Choroid plexus epithelial cell (primary cell): Measurements from ENCODE around the gene PIEZO2.

Experiments
- DNase-seq: peaks from one replicate; pipeline ENCODE4 v3.0.0-alpha.2; 2010; ENCODE audit warnings: low read depth
- H3K4me3 ChIP-seq: 2 replicates; pipeline ENCODE4 v1.5.1; 2011; ENCODE audit warnings: low read depth, mild to moderate bottlenecking, control low read depth, low read length, moderate library complexity
- CTCF ChIP-seq: conservative IDR thresholded peaks from 2 replicates; pipeline ENCODE4 v1.5.1; 2011; ENCODE audit warnings: low read depth, mild to moderate bottlenecking, control low read depth, inconsistent platforms, low read length, moderate library complexity

Gene PIEZO2

GRCh38 chr18:10997885-10998284, 151.5 kb downstream of the PIEZO2 start:
- H3K4me3 ChIP-seq: no peak overlapping the region
- no peak for TF ChIP-seq CTCF
- no peak for DNase-seq

GRCh38 chr18:10995550-10995949, 153.8 kb downstream of the PIEZO2 start:
- DNase-seq: no peak
- no peak for TF ChIP-seq CTCF
- no peak overlapping the region for H3K4me3 ChIP-seq

- no peak for DNase-seq
- H3K4me3 ChIP-seq: no peak overlapping the region
- TF ChIP-seq CTCF: no peak
Observed at GRCh38 chr18:10989486-10989885, 159.9 kb downstream of the PIEZO2 start.

GRCh38 chr18:10985689-10986088, 163.7 kb downstream of the PIEZO2 start:
- no peak overlapping the region for H3K4me3 ChIP-seq
- no peak for DNase-seq
- no peak for TF ChIP-seq CTCF

- TF ChIP-seq CTCF: no peak
- no peak for DNase-seq
- no peak overlapping the region for H3K4me3 ChIP-seq
Observed at GRCh38 chr18:10979411-10979810, 170.0 kb downstream of the PIEZO2 start.

GRCh38 chr18:10977042-10977441, 172.3 kb downstream of the PIEZO2 start:
- H3K4me3 ChIP-seq: no peak overlapping the region
- no peak for DNase-seq
- no peak for TF ChIP-seq CTCF

GRCh38 chr18:10973567-10974203, 175.7 kb downstream of the PIEZO2 start:
- H3K4me3 ChIP-seq: no peak overlapping the region
- TF ChIP-seq CTCF: no peak
- DNase-seq: peak; percentile 28
